Lower leg skin (tissue), 4 donors: ENCODE measurements around the gene CMTM2. TPM values are rescaled to one million over a fixed set of nuclear protein-coding genes. Genes with fewer than 3 reads are reported as not detected.

Experiments
- DNase-seq, 2 donors: peaks; one replicate each; pipeline ENCODE4 v3.0.0-alpha.2; 2019; ENCODE audit warnings: low spot score in 2 of 2
- H3K4me3 ChIP-seq: fragments of 200-600 bp; sonication (generic); 2 replicates; pipeline ENCODE4 v1.5.1; 2017; ENCODE audit warnings: mild to moderate bottlenecking, low read depth; ENCODE audit not compliant: poor library complexity, severe bottlenecking
- CTCF ChIP-seq, 3 donors: fragments of 450-650 bp; IDR thresholded peaks; one replicate each; pipeline ENCODE4 v1.5.1; 2016; ENCODE audit warnings: antibody characterized with exemption in 3 of 3, mild to moderate bottlenecking in 3 of 3, moderate library complexity in 2 of 3
- POLR2A ChIP-seq, 2 donors: fragments of 450-650 bp; IDR thresholded peaks; one replicate each; pipeline ENCODE4 v1.6.1; 2016 to 2017; ENCODE audit warnings: antibody characterized with exemption in 2 of 2, mild to moderate bottlenecking in 1 of 2, moderate library complexity in 1 of 2
- WGBS, 2 donors: methylation state at CpG; one replicate each; pipeline ENCODE4 v1.1.5; 2018; 5-methylcytosine and 5-hydroxymethylcytosine counted together
- intact Hi-C: fragments of 100-400 bp; cut with DNase I; formaldehyde crosslinking; loops from one replicate; pipeline ENCODE4 v1.15.0; 2023; ENCODE audit warnings: low total_unique reads
- total RNA-seq, 4 donors: library from RNA; depleted of rRNA; stranded (reverse); fragments of >200 nt; gene quantifications; one replicate each; pipeline ENCODE4 v1.1.0, GENCODE V29; 2016

Gene CMTM2
- total RNA-seq, 4 donors from 2014 or later, result 0.26 TPM; not detected in 3

- 79 to 86% methylated on average over 7 of the region's 7 CpGs for WGBS, 2 donors
- peak in 1 of 2 donors; percentile 40 for DNase-seq
- no peak overlapping the region for H3K4me3 ChIP-seq
- intact Hi-C loops, result loop anchor here (10.0 kb wide), 1 partner anchor 1809 kb away; no protein-coding TSS in a partner anchor
- TF ChIP-seq CTCF (IDR thresholded peaks at IDR 0.05) (no peak), POLR2A (IDR thresholded peaks at IDR 0.05) (no peak)
These were observed 35.1 kb upstream of the CMTM2 start for GRCh38 chr16:66544016-66544757.

- no peak overlapping the region for H3K4me3 ChIP-seq
- DNase-seq, result peak in 1 of 2 donors; percentile 74
- TF ChIP-seq CTCF (IDR thresholded peaks at IDR 0.05) (no peak), POLR2A (IDR thresholded peaks at IDR 0.05) (no peak)
- WGBS, 2 donors, result 86 to 93% methylated on average over 5 of the region's 5 CpGs
- intact Hi-C loops, result loop anchor here (10.0 kb wide), 1 partner anchor 1813 kb away; no protein-coding TSS in a partner anchor
These were observed 31.9 kb upstream of the CMTM2 start for GRCh38 chr16:66547101-66547989.

GRCh38 chr16:66548068-66548467, 31.2 kb upstream of the CMTM2 start:
- no peak overlapping the region for H3K4me3 ChIP-seq
- 77 to 88% methylated on average over 4 of the region's 4 CpGs for WGBS, 2 donors
- no peak for TF ChIP-seq CTCF (IDR thresholded peaks at IDR 0.05)
- no peak for TF ChIP-seq POLR2A (IDR thresholded peaks at IDR 0.05)
- intact Hi-C loops, result loop anchor here (10.0 kb wide), 1 partner anchor 1813 kb away; no protein-coding TSS in a partner anchor
- peak in 1 of 2 donors; percentile 83 for DNase-seq

GRCh38 chr16:66548868-66549267, 30.4 kb upstream of the CMTM2 start:
- no peak for TF ChIP-seq CTCF (IDR thresholded peaks at IDR 0.05)
- no peak for TF ChIP-seq POLR2A (IDR thresholded peaks at IDR 0.05)
- DNase-seq, result no peak
- intact Hi-C loops, result loop anchor here (10.0 kb wide), 1 partner anchor 1814 kb away; no protein-coding TSS in a partner anchor
- WGBS, 2 donors, result 39 to 61% methylated on average over 9 of the region's 9 CpGs
- H3K4me3 ChIP-seq, result peak overlapping the region; percentile 62

- peak in 1 of 2 donors; percentile 91 for DNase-seq
- H3K4me3 ChIP-seq, result peak within 1 kb of the TSS; percentile 62
- 5 to 6% methylated on average over 28 to 41 of the region's 80 CpGs for WGBS, 2 donors
- no peak for TF ChIP-seq POLR2A (IDR thresholded peaks at IDR 0.05)
- TF ChIP-seq CTCF (IDR thresholded peaks at IDR 0.05), result no peak
- intact Hi-C loops, result loop anchor here (10.0 kb wide), 1 partner anchor 1815 kb away; no protein-coding TSS in a partner anchor
These were observed 29.8 kb upstream of the CMTM2 start, which contains the start of gene TK2 for GRCh38 chr16:66549284-66550131. TK2 (minus strand) TSS chr16:66550122; CDS start chr16:66550061, 61 bp downstream.
